NCI-H2029 (cell line): Measurements from ENCODE around the gene FHOD3.

Experiments used
- DNase-seq: peaks from one replicate; lab custom pipeline; 2025; lab: John Stamatoyannopoulos, UW

Gene FHOD3

DNA sequence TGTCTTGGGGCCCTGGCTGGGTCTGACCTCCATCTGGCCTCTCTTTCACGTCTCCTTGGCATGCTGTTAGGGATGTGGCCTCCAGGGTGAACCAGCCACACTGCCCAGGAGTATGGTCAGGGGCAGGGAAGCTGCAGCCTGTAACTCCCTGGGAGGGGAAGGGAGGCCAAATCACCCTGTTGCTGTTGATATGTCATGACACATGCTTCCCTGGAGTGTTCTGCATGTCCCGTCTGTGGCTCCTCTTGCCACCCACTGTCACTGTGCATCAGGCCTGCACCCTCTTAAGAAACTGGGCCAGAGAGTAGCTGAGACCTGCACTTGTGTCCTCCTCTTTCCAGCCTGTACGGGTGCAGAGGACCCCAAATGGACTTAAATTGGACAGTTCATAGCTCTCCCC, 221.3 kb downstream of the FHOD3 start:
- no peak for DNase-seq

DNA sequence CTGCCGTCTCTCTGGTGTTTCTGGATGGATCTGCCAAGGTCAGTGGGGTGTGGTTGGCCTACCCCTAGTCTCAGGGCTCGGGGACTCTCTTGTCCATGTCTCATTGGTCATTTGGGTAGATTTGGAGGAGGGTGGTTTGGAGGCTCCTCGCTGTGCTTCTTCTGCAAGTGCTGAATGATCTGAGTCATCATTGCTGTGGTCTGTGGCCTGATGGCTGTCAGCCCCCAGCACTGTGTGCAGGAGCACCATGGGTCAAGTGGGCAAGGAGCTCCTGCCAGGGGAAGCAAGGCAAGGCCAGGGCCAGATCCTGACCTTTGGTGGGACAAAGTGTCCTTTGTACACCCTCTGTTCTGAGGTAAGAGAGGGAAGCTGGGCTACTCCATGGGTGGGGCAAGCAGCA, 221.8 kb downstream of the FHOD3 start:
- DNase-seq = no peak

DNA sequence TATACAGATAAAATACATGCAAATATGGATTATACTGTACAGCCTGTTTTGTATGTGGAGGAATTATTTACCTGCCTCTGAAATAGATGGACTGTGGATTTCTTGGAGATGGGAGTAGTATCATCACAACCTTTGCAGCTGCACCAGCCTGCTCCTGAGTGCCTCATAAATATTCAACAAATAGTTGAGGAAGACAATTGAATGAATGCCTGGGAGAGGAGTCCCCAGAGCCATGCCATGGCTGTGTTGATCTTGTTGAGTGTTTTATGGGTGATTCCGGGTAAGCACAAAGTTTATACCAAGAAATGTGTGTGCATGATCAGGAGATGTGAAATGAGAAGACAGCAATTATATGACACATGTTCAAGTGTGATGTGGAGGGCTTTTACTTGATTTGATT, 225.0 kb downstream of the FHOD3 start:
- no peak for DNase-seq

DNA sequence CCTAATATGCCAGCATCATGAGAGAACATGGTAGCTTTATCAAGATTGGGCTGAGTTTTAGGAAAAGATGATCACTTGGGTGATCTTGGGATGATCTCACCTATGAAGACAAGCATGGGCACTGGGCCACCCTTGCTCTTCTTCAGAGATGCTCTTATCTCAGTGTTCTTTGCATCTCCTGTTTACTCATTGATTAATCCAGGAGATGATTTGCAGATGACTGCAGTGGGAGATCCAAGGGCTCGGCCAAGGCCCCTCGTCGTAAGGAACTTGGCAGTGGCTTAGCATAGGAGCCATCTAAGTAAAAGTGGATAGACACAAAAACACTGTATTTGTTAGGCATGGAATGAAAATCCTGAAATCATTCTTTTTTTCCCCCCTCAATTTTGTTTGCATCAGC, 228.4 kb downstream of the FHOD3 start:
- DNase-seq = no peak

DNA sequence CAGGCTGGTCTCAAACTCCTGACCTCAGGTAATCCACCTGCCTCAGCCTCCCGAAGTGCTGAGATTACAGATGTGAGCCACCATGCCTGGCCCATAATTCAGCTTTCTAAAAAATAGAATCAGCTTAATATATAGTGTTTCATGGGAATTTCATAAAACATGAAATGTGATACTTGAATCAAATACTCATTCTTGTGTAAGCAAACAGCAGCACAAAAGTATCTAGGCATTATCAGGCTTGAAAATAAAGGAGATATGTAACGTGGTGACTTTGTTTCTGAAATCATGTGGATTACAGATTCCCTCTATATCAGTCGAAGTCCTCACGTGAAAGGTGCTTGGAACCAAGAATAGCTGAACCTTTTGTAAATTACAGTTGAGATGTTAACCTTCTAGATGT, 229.1 kb downstream of the FHOD3 start:
- DNase-seq = no peak

DNA sequence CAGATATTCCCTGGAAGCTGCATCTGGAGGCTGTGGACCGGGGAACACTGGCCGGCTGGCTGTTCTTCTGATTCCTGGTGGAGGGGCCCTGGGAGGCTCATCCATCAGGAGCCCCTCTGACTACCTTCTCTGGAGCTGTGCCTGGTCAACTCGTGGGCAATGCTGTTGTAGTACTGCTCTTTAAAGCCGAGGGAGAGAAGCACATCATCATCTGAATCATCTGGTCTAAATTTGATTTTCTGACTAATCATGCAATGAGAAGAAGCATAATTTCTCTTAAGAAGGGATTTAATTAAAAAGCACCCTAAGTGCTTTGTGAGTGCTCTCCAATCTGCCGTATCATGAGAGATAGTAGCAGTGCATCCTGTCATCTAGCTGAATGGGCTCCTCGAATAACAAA, 229.5 kb downstream of the FHOD3 start:
- no peak for DNase-seq

DNA sequence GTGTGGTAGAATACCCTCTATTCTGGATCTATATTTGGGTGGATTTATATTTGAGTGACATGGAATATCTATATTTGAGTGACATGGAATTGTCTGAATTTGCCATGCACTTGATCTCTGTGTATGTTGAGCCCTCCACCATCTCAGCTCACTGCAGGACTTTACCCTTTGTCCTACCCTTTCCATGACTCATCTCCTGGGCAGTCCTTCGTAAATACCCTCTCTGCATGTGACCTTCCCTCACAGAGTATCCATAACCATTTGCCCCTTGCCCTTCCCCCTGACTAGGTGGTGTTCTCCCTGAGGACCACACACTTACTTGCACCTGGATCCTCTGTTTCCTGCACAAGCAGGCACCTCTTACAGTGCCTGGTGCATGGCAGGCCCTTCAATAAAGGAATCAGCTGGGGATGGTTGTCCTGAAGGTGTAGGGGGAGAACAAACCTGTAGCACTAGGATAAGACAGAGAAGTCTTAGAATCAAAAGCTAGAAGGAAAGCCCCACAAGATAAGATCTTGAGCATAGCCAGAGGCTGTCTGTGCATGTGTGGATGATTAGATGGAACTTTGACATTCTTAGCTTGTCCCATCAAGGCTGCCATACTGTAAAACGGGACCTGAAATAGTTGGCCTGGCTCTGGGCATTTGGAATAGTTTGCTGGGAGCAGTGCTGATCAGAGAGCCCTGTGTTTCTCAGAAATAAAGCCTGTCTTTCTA, 230.4 kb downstream of the FHOD3 start:
- no peak for DNase-seq

DNA sequence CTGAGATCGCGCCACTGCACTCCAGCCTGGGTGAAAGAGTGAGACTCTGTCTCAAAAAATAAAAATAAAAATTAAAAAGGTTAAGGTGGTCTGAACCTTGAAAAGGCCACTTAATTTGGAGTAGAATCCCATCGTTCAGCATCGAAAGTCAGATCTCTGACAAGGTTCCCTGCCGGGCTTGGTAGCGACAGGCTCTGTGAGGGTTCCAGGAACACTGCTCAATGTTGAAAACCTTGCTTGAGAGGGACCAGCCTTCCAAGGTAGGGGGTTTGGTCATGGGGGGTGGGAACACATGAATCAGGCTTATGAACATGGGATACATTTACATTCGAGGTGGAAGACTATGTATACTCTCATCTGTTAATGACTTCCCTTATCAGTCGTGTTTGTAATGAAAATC, 232.2 kb downstream of the FHOD3 start:
- no peak for DNase-seq

DNA sequence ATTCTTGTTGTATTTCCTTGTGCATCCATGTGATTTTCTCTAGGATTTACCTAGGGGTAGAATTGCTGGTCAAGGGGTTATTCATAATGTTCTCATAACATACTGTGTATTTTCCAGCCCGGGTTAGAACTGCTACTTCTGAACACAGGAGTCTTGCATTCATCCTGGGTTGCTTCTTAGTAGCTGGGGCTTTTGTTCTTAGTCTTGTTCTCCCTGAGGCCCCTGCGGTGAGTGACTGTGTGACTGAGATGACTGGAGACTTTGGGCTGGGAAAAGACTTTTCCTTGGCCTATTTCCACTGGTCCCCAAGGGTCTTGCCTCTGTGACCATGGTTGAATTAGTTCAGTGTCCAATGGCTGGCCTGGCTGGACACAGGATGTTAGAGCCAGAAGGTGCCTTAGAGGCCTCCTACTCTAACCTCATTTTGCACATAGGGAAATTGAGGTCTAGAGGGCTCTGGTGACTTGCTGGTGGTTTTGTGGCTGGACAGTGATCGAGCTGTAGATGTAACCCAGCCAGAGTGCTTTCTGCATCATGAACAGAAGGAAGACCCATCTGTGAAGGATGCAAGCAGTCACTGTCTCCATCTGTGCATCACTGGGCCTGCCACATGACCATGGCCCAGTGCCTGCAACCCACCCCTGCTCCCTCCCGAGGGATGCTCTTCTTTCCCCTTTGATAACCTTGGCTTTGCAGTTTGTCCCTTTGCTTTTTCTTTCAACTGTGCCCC, 233.3 kb downstream of the FHOD3 start:
- no peak for DNase-seq

DNA sequence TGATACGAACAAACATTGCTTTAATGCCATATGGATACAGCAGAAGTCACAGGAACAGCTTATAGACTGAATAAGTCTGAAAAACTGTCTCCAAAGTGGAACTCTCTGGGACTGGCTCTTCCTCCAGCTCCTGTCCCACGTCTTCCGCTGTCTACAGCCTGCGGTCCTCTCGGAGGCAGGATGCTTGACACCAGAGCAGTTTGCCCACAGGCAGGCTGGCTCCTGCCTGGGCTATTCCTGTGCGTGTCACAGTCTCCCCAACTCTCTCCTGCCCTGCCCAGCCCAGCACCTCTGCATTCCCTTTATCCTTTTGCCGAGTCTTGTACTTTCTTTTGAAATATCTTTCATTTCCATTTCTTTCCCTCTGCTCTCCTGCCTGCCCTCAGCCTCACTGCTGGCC, 234.1 kb downstream of the FHOD3 start:
- DNase-seq = no peak

DNA sequence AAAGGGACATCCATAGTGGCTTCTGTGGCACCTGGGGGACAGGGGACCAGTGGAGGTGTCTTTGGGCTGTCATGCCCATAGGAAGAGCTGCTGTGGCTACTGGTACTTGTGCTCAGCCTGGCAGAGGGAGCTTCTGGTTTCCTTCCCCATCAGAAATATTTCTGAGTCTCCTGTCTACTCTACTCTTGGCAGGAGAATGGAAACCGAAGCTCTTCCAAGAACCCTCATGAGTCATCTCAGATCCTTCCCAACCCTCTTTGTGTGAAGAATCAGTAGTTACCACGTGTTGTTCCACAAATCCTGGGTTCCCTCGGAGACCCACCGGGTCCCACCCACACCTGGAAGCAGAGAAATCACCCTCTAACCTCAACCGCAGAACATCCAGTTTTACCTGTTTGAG, 234.9 kb downstream of the FHOD3 start:
- DNase-seq = no peak

DNA sequence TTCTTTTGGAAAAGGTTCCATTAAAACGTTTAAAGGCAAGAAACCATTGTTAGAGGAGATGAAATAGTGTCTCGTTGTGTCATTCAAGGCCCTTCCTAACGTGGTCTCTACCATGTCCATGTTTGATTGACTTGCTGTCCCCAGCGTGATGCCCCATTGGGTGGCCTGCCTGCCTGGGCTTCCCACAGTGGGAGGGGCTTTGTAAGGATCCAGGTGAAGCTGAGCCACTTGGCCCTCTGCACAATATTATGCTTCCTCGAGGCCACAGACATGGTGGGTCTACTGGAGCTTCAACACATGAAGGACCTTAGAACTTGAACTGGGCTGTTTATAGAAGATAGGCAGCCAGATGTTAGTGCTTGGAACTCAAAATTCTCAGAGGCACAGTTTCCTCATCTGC, 235.3 kb downstream of the FHOD3 start:
- DNase-seq = no peak

DNA sequence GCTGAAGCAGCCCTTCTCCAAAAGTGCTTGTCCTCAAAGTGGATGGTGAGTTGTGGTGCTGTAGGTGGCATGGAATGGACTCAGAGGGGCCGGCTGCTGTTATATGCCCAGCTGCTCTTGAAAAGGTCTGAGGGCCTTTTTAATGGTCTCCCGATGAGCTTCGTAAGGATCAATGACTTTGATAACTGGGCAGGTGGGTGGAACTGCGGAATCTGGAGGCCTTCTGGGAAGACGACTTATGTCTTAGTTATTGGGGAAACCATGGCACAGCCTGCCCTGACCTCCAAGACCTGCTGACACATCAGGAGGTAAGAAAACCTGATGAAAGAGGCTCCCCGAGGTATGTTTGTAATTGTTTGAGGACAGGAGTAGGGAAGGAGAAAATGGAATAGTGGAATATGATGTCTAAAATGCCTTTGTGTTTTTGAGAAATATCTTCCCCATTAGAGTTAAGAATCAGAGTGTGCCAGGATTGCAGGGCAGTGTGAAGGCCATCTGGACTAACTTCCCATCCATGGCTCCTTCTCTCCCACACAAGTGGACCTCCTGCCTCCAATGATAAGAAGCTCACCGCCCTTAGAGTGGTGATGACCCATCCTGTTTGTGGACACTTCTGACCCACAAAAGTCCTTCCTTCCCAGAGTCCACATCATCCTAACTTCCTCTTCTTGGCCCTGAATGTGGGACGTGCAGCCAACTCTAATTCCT, 236.1 kb downstream of the FHOD3 start:
- DNase-seq = no peak

DNA sequence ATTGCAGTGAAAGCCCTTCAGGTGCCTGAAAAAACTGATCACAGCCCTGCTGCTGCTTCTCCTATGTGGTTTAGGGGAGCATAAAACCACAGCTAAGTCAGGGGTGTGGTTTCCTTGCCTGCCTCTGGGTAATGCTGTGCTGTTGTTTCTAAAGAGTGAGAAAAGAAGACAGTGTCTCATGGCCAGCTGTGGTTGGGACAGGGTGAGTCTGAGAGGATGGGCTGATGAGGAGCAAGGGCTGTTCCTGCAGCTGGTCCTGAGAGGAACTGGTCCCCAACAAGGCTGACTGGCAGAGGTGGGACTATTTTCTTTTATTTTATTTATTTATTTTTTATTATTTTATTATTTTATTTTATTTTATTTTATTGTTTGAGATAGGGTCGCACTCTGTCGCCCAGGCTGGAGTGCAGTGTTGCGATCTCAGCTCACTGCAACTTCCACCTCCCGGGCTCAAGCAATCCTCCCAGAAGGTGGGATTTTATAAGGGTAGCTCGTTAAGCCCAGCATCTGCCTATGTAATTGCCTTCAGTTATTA, 236.7 kb downstream of the FHOD3 start:
- no peak for DNase-seq

DNA sequence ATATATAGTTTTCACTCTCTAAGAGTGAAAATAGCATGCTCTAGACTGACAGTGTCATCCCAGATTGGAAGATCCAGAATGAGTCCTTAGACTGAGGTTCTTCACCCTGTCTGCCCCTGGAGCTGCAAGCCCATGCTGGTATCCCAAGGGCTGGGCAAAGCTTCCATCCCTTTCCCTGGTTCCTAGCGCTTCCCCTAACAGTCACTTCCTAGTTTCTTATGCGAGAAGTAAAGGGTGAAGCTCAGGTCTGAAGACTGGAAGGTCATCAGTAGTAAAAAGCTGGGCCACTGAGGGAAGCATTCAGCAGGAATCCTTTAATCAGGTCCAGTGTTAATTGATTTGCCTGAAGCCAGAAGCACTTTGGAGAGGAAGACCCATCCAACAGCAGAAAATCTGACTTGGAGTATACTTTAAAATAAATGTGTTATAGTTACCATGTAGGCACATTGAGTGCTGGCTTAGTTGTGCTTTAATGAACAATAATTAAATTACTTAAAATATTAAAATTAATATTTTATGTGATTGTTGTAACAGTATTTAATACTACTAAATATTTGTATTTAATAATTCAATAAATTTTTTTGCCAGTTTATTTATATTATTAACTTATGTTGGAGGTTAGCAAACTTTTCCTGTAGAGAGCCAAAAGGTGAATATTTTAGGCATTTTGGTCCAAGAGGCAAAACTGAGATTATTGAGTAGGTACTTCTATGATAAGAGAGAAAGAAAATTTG, 237.9 kb downstream of the FHOD3 start:
- no peak for DNase-seq

DNA sequence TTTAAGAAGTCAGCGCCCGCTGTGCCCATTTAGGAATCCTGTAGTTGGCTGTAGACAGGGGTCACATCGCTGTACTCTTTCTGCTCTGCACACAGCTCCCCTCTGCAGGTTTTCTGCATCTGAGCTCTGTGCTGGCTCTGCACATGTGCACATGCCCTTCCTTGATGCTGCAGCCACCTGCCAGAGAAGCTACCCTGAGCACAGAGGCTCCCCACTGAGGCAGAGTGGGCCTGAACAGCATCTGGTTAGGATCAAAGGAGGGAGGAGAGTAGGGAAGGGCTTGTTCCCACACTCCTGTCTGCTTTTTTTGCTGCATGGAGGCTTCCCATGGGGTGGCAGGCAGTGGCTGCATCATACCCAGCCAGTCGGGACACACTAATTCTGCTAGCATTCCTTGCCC, 238.9 kb downstream of the FHOD3 start:
- DNase-seq = no peak

DNA sequence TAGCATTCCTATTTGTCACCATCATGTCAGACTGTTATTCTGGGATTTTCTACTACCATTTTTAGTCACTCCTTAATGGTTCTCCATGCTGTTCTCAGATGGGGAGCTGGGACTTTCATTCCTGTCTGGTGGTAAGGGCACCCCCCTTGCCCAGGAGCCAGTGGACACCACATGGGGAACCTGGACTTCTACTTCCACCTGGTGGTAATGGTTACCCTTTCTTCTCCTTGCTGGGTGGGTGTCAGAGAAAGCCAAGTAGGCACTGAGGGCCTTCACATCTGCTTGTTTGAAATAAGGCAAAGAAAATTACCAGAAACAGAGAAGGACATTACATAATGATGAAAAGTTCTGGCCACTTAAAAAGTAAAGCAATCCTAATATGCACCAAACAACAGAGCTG, 239.8 kb downstream of the FHOD3 start:
- DNase-seq = no peak

DNA sequence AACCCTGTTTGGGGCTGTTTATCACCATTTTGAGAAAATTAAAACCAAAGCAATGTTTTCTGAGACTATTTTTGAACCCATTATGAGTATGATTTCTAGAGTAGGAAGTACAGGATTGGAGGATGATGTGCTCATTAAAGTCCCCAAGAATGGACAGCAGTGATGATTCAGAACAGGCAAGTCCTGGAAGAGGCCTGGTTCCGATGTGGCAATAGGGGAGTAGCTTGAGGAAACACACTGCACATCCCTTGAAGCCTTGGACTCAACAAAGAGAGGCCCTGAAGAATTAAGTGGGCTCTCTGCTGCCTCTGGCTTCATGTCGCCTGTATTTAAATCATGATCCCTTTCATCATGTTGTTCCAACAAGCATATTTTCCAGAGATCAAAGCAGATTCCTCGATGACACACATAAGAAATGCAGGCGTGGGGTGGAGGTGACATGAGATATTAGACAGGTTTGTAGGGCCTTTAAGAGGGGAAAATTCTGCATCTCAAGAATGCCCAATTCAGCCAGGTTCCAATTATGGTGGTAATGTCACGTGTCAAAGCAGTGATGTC, 242.2 kb downstream of the FHOD3 start:
- no peak for DNase-seq

DNA sequence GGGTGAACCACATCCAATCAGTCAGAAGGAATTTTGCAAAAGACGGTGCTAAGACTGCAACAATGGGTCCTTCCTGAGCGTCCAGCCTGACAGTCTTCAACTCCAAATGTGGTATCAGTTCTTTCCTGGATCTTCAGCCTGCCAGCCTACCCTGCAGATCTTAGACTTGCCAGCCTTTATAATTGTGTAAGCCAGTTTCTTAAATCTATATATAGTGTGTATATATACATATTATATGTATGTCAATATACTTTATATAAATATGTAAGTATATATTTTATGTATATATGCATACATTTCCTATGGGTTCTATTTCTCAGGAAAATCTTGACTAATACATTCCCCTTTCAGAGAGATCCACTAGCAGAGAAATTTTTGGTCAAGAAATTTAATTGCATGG, 245.5 kb downstream of the FHOD3 start:
- DNase-seq = no peak

DNA sequence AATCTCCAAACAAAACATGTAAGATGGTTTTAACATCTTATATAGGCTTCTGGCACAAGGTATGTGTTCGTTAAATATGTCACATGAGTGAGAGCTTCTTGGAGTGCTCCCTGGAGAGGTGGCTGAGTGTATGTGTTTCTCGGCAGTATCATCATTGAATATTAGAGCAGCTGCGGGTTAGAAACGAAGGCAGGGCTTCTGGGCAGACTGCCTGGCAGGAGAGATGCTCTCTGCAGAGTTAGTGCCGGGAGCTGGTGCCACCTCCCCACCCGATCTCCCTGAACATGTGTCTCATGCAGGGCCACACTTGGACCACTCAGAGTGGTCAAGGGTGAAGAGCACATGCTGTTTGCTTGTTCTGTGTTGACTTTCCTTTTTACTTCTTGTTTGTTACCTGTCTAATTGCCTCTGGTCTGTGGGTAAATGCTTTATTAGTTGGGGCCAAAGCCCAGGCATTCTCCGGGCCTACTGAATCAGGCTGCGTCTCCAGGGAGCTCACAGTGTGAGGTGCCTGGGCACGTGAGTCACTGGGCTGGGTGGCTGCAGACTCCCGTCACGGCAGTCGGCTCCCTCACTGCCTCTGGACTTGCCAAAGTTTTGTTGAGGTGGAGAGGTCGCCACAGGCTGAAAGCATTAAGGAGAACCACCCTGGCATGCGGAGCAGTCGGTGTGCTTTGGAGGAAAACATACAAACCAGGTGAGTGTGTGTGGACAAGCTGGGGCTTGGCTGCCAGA, 246.6 kb downstream of the FHOD3 start:
- peak; percentile 11 for DNase-seq

DNA sequence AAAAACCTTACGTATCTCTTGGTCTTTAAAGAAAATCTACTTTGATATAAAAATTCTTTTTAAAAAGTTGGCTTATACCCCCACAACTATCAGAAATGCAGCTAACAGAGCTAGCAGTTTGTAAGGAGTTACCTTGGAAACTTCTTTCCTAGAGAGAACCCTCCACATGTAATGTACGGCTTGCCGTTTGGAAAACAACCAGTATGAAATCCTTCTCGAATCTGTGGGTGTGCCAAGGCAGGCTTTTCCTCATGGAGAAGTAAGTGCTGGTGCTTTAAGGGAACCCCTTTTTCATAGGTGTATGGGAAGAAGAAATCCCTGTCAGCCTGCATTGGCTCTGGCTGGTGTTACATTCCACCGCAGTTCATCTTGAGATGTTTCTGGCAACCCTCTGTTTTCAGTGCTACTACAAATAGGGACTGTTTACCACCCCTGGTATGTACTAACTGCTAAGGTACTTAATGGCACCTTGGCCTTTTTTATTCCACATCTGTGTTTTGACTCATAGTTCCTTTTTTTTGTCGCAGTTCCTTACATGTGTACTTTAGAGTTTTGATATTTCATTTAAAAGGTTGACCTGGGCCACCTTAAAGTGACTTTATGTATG, 248.4 kb downstream of the FHOD3 start:
- no peak for DNase-seq
